ENCODE measurements around the gene POLA2. TPM values are rescaled to one million over a fixed set of nuclear protein-coding genes. Genes with fewer than 3 reads are reported as not detected.
A peak's percentile ranks its signal among the peaks of the same experiment; 100 is the strongest.

POLA2 gene
- total and polyA plus RNA-seq, 4 donors = 1.5 to 6.1 (median 3.2) TPM

- TF ChIP-seq REST (IDR thresholded peaks at IDR 0.05) = no peak
- no peak for TF ChIP-seq RXRA (IDR thresholded peaks at IDR 0.05)
- no peak for TF ChIP-seq TAF1 (conservative IDR thresholded peaks at IDR 0.05)
- TF ChIP-seq, protein P1, sequence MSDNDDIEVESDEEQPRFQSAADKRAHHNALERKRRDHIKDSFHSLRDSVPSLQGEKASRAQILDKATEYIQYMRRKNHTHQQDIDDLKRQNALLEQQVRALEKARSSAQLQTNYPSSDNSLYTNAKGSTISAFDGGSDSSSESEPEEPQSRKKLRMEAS (IDR thresholded peaks at IDR 0.05) = no peak
- no peak for TF ChIP-seq GABPA (IDR thresholded peaks at IDR 0.05 in 1 of 2, conservative IDR thresholded peaks at IDR 0.05 in 1 of 2)
- TF ChIP-seq HNF4A (conservative IDR thresholded peaks at IDR 0.05) = no peak
- TF ChIP-seq FOXA2 (IDR thresholded peaks at IDR 0.05) = no peak
Measured at GRCh38 chr11:65278356-65278755, 16.6 kb downstream of the POLA2 start (continued).

DNA sequence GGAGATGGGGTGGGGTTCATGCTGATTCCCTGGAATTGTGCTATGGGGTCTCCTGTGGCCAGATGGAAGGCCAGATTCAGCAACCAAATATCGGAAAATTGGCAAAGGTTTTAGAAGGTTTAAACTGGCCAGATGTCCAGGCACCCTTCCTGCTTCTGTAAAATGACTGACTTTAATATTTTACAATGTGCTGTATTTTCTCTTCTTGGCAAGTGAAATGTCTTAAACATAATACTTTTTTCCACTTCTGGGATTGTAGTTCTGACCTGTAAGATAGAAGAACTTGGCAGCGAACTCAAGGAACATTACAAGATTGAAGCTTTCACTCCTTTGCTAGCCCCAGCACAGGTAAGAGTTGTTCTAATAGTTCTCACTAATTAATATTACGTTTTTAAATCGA lies 17.5 kb downstream of the POLA2 start:
- Histone ChIP-seq H3K27ac (ENCODE audit: low read depth in 1 of 2, low read length in 2 of 2) (peak overlapping the region; percentile 10 to 32), H3K27me3 (ENCODE audit: control insufficient read depth in 4 of 4, insufficient read depth in 4 of 4, low read length in 3 of 4) (no peaks in the 10 kb centered on the region), H3K4me1 (ENCODE audit: control insufficient read depth in 4 of 4, insufficient read depth in 4 of 4, low read length in 3 of 4) (peaks cover 0 to 20% (median 14%) of the 10 kb centered on the region in 4 donors), H3K9me3 (ENCODE audit: control insufficient read depth in 4 of 4, low read length in 3 of 4) (no peaks in the 10 kb centered on the region), H3K4me3 (ENCODE audit: low read depth in 1 of 3, low read length in 3 of 3) (no peak overlapping the region), H3K36me3 (ENCODE audit: control insufficient read depth in 4 of 4, insufficient read depth in 3 of 4, low read depth in 1 of 4, low read length in 3 of 4) (peaks cover 0 to 20% (median 12%) of the 10 kb centered on the region in 4 donors), H3K9ac (ENCODE audit: low read depth in 1 of 2, low read length in 2 of 2) (no peak overlapping the region)
- TF ChIP-seq ATF3 (IDR thresholded peaks at IDR 0.05) (no peak), RAD21 (IDR thresholded peaks at IDR 0.05) (no peak), NR2F2 (IDR thresholded peaks at IDR 0.05) (no peak)
- TF ChIP-seq, protein P2, sequence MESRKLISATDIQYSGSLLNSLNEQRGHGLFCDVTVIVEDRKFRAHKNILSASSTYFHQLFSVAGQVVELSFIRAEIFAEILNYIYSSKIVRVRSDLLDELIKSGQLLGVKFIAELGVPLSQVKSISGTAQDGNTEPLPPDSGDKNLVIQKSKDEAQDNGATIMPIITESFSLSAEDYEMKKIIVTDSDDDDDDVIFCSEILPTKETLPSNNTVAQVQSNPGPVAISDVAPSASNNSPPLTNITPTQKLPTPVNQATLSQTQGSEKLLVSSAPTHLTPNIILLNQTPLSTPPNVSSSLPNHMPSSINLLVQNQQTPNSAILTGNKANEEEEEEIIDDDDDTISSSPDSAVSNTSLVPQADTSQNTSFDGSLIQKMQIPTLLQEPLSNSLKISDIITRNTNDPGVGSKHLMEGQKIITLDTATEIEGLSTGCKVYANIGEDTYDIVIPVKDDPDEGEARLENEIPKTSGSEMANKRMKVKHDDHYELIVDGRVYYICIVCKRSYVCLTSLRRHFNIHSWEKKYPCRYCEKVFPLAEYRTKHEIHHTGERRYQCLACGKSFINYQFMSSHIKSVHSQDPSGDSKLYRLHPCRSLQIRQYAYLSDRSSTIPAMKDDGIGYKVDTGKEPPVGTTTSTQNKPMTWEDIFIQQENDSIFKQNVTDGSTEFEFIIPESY (IDR thresholded peaks at IDR 0.05) = no peak
- TF ChIP-seq, protein P1 (IDR thresholded peaks at IDR 0.05) = no peak
- no peak for DNase-seq (ENCODE audit: low spot score)
- WGBS = 95% methylated on average over 4 of the region's 4 CpGs

- Histone ChIP-seq H3K9me3 (ENCODE audit: control insufficient read depth in 4 of 4, low read length in 3 of 4) (no peaks in the 10 kb centered on the region), H3K9ac (ENCODE audit: low read depth in 1 of 2, low read length in 2 of 2) (no peak overlapping the region), H3K4me1 (ENCODE audit: control insufficient read depth in 4 of 4, insufficient read depth in 4 of 4, low read length in 3 of 4) (peaks cover 0 to 19% (median 14%) of the 10 kb centered on the region in 4 donors), H3K36me3 (ENCODE audit: control insufficient read depth in 4 of 4, insufficient read depth in 3 of 4, low read depth in 1 of 4, low read length in 3 of 4) (peaks cover 0 to 20% (median 12%) of the 10 kb centered on the region in 4 donors), H3K27me3 (ENCODE audit: control insufficient read depth in 4 of 4, insufficient read depth in 4 of 4, low read length in 3 of 4) (no peaks in the 10 kb centered on the region), H3K4me3 (ENCODE audit: low read depth in 1 of 3, low read length in 3 of 3) (no peak overlapping the region), H3K27ac (ENCODE audit: low read depth in 1 of 2, low read length in 2 of 2) (peak overlapping the region; percentile 32 to 52)
- peak in 1 of 2 donors; percentile 47 for TF ChIP-seq EGR1 (IDR thresholded peaks at IDR 0.05; ENCODE audit: low read depth in 2 of 2)
- TF ChIP-seq NR2F2 (IDR thresholded peaks at IDR 0.05) = no peak
- 72% methylated on average over 5 of the region's 5 CpGs for WGBS
- no peak for DNase-seq (ENCODE audit: low spot score)
Measured at GRCh38 chr11:65279741-65280440, 18.1 kb downstream of the POLA2 start.
